ENCODE results near the gene LRP1B.

Gene LRP1B

DNA sequence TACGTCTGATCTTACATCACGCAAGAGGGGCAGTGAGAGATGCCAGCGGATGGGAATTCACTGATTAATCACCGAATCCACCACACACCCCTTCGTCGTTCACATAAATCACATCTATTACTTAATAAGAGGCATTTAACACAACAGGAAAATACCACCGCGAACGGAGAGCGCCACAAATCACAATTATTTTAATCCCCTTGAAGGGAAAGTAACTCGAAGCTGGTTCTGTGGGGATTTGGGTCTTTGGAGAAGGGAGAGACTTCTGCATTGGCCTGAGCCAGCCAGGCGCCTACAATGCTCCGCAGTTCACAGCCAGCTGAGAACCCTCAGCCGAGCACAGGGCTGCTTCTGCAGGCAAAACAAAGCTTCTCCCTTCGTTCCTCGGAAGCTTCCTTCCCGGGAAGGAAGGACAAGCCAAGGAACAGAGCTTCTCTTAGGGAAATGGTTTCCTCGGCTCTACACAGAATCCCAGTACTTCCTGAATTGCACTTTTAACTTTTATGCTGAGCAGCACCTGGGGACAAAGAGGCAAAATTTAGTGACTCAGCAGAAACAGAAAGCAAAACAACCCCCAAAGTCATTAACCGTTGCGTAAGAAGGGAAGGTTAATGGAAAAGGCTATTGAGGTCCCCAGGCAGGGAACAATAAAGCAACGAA is at the start of gene LRP1B:
TSS of gene LRP1B (minus strand) at position 7 of the 660 bp plus-strand sequence. CDS start 287 bp downstream, outside the sequence.
- no peak for DNase-seq

DNA sequence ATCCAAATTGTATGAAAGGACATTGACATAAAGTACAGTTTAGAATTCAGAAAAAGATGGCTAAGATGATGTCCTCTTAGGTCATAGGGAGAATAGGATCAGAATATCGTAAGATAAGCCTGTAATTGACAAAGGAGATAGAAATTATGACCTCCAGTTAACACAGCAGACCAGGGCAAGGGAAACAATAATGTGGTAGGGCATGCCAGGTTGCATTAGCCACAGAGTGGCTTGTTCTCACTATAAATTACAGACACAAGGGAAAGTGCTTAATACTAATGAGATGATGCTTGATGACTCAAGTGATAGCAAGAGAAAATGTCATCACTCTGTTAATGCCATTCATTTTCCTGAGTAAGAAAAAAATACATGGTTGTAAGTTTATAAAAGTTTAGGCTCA is 48.9 kb upstream of the LRP1B start:
- DNase-seq, result no peak

DNA sequence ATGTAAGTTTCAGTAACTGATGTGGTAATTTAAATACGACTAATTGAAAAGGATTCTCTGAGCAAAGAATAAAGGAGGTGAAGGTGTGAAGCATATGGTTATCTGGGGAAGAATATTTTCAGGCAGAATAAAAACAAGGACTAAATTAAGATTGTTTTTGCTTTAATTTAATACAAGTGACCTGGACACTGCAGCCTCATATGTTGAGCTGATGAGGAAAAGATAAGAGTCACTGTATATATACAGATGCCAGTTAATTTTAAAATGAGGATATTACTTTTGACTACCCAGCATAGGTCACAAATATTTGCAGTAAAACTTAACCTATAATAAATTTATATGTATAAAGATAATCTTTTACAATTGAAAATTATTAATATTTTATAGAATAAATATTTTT is 47.8 kb upstream of the LRP1B start:
- DNase-seq, result no peak

DNA sequence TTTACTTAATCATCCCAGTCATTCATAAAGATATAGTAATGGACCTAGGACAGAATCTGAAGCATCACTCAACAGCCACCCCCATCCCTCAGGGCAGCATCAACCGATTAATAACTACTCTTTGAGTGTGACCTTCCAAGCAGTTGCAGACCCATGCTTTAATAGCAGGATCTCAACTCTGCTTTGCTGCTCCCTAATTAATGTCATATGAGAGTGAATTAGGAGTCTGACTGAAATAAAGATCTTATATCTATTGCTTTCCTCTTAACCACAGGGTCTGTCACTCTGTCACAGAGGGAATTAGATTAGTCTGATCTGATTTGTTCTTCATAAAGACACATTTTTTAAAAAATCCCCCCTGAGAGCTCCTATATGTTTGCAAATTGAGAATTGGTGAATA is 46.1 kb upstream of the LRP1B start:
- DNase-seq, result no peak

DNA sequence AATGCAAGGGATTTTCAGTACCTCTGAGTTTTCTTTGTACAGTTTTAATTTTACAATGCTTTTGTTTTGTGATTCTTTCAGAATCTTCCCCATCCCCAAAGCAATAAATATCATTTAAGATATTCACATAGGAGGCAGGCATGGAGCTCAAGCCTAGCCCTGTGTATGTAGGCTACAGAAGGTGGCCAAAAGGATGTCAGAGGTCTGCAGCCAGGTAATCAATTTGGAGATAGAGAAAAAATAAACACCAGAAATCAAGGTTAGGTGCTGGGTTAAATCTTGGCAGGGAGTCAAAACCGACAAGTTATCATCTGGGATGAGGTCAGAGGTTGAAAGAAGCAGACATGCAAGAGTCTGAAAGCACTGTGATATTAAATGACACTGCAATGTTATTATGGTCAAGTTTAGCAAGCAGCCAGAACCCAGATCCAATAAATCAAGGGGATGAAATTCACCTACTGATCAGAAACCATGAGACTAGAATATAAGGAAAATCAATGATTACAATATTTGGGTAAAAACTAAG is 45.1 kb upstream of the LRP1B start:
- DNase-seq, result no peak

DNA sequence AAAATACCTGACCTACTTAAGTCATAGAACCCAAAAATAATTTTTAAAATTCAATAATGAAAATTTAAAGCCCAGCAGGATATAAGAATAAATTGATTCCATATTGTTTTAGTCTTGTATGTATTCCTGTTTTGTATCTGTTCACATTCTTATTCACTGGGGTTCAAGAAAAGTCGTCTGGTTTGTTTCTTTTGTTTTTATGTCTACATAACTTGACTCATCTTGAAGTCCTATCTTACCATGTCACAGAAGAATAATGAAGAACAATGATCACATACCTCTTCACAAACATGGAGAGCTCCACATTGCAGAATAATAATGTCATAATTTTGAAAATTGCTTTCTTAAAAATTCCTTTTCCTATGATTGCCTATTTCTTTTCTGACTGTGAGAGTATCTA is 43.4 kb upstream of the LRP1B start:
- DNase-seq, result no peak

DNA sequence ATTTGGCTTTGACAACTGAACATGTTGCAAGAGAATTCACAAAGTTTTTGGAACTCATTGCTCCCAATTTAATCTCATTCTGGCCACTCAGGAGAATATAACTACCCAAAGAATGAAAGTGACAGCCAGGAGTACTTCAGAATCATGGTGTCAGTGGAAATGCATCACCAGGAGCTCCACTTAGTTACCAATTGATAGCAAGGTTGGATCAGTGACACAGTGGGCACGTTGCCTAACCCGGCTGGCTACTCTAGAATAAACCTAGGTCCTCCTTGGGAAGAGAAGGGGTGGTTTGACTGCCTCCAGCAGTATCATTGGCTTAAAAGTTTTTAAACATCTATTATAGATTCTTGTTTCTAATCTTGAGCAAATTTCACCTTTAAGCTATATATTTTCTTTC is 40.0 kb upstream of the LRP1B start:
- no peak for DNase-seq

DNA sequence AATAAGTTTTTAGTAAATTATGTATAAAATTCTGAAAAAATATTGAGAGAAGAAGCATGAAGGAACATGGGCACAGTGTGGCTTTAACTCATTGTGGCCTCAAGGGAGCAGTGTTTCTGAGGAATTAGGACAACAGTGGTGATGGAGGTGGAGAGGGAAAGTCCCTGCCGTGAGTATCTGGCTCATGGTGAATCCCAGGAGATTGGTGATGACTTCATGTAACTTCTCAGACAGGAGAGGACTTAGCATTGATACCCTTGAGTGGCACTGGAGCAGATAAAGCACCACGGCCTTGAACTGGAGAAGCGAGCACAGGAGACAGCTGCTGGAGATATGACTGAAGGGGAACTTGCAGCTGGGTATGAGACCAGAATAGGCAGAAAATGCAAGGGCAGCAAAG is 35.0 kb upstream of the LRP1B start:
- DNase-seq, result no peak

DNA sequence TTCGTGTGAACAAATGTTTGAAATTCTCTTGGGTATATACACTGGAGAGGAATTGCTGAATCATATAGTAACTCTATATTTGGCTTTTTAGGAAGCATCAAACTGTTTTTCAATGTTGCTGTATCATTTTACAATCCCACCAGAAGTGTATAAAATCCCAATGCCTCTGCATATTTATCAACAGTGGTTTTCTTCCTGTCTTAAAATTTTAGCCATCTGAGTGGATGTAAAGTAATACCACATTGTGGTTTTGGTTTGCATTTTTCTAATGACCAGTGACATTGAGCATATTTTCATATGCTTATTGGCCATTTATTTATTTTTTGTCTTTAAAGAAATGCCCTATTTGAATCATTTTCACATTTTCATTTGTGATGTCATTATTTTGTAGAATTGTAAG is 22.8 kb upstream of the LRP1B start:
- no peak for DNase-seq

DNA sequence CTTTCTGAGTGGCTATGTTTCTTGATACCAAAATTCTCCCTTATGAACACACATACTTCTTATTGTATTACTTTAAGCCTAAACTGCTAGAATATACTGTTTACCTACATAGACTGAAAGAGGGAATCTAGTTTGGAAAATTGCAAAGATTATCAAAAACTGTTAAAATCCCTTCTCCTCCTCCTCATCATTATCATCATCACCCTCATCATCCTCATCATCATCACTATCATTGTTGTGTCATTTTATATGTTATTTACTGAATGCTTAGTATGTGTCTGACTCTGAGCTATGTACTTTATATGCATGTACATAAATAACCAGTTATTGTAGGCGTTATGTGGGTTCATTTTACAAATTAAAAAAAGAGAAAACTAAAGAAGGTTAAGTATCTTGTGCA is 19.6 kb upstream of the LRP1B start:
- DNase-seq, result no peak

DNA sequence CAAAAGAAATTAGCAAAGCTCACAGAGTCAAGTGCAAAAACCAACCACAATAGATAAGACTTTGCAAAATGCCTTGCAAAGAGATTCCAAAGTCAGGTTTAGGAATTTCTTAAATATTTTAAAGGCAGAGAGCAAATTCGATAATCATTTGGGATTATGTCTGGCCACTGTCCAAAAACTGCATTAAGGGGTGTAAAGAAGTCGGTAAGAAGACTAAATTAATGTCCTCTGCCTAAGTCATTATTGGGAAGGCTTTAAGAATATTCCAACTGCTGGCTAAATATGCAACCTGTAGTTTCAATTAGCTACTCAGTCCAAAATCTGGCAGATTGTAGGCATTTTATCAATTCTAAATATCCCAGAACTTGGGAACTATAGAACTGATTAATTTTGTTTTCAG is 13.7 kb upstream of the LRP1B start:
- DNase-seq, result no peak

DNA sequence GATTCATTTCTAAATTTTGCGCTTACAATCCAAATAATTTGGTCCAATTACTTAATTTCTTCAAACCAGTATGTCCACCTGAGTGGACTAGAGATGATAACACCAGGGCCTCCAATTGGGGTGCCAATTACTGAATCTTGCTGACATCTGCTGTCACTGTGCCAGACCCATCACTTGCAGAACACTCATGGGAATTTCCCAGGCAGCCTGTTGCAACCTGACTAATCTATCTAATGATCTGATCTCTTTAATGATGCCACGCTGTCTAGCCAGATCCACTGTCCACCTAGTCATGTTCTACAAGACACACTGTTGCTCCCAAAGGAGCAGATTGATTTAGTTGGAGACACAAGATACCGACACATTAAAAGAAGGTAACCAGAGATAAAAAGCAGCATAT is 11.8 kb upstream of the LRP1B start:
- no peak for DNase-seq

DNA sequence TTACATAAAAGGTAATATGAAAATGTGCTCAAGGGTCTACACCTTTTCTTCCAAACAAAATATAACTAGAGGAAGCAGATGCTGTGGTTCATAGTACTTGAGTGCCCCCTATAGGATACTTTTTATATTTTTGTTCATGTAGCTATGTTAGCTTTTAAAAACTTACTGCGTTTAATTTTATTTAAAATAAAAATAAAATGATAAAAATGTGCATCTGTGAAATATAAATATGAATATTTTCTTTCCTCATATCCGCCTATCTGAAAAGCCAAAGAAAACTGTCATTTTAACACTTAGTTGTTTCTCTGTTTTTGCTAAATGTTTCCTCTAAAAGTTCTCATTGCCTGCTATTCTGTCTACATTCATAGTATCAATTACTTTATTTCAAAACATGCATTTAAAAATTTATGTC is 9.6 kb upstream of the LRP1B start:
- no peak for DNase-seq

DNA sequence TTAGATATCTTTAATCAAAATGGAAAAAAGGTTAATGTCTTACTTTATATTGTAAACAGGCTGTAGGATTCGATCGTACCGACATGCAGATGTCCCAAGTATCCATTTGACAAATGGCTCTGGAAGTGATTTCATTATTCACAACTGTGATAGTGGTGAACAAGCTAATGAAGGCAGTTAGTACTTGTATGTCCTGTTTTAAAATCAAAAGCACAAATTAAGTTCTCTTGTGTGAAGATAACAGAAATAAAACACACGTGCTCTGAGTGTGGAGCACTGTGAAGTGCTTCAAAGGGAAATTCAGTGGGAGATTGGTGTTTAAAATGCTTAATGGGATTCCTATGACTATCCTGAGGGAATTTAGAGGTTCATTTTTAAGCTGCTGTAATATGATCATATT is 8.6 kb upstream of the LRP1B start:
- no peak for DNase-seq

DNA sequence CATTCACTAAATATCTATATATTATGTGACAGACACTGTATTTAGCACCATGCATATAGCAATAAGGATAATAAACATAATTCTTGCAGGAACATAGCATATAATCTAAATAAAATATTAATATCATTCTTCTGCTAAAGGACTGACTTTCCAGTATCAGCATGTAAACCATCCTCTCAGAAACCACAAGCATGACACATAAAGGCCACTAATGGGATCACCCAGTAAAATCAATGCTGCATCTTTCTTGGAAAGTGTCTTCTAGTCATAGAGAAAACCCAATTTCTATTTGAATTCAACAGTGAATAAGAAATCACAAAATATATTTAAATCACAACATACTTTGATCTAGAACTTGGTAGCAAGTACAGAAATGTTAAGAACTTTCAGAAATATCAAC is 5.8 kb upstream of the LRP1B start:
- no peak for DNase-seq

DNA sequence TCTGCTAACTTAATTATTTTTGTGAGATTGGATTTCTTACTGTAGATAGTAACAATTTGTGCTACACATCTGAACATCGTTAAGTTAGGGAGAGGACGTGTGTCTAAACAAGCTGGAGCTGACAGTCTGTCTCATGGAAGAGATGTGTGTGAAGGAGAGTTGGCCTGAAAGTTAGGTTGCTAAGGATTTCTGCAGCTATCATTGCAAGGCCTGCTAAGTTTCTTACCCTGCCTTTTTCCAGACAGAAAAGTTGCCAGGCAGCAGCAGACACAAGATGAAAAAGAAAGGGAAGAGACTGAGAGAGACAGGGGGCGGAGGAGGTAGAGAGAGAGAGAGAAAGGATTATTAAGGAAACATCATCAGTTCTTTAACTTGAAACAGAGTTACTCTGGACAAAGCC is 4.1 kb upstream of the LRP1B start:
- no peak for DNase-seq

DNA sequence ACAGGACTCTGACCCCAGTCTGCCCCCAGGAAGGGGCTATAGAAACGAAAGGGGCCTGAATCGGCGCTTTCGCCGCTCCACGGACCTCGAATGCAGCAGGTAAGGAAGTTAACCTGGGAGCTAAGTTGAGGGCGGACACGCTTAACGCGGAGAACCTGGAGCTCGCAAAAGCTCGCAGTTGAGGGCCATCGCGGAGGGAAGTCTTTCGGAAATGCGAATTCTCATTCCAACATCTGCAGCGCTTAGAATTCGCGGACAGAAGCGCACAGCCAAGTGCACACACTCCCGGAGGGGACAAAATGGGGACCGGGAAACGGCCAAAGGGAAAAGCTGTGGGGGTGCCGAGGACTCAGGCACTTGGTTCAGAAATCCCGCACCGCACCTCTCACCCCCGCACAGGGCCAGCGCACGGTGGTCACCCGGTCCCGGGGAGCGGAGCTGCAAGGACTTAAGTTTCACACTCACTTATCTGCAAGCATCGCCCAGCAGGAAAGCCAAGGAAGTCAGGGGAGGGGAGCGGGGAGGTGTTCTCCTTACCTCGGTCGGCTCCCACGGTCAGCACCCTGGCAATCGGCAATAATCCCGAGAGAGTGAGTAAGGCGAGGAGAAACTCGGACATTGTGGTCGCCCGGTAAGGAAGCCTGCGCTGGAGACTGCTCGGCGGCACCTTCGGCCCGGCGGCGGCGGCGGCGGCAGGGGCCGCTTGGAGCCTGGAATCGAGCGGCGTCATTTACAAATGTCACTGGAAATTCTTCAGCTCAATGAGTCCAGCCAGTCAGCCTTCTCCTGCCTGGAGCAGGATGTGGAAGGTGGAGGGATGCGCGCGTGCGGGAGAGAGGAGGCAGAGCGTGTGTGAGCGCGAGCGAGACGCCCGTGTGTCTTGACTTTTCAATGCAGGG is 456 bp downstream of the LRP1B start:
- DNase-seq, result no peak

DNA sequence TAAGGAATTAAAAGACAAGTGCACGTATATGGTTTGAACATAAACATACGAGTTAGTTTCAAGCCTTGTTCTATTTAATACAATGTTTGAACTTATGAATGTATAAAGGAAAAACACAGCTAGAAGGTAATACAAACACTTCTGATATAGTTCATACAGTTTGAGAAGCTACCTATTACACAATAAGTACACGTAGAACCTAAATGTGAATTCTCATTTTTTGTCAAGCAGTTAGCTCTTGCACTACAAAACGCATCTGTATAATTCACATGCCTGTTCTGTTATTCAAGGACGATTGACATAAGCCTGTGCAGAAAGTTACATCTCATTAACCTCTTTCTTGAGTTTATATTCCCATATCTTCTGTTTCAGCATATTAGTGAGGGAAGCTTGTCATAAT is 2.7 kb downstream of the LRP1B start:
- DNase-seq, result no peak

DNA sequence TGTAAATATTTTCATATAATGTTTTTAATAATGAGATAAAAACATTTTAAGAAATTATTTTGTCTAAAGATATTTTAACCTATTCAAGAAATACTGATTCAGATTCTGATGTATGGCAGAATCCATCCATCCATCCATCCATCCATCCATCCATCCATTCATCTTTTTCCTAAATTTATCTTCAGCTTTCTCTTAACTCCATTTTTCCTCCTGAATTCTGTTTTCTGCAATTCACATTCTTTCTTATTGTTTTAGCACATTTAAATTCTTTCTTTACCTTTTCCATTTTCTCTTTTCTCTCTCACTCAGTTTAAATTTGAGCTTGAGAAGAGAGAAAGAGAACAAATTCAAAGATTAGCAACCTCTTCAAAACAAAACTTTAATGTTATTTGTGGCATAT is 3.6 kb downstream of the LRP1B start:
- DNase-seq, result no peak

DNA sequence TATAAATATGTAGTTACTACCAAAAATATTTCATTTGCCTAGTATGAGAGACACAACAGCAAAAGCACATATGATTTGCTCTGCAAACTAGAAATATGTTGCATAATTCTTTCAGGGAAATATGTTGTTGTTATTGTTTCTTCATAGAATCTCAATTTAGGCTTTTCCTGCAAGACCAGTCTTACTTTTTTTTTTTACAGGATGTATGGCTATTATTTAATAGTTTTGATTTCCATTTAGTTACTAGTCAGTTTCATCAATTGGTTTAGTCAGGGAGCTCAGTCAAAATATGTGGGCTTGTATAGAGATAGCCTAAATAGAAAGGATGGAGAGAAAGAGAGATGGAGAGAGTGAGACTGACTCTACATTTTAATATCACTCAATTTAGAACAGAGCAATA is 6.1 kb downstream of the LRP1B start:
- DNase-seq, result no peak

DNA sequence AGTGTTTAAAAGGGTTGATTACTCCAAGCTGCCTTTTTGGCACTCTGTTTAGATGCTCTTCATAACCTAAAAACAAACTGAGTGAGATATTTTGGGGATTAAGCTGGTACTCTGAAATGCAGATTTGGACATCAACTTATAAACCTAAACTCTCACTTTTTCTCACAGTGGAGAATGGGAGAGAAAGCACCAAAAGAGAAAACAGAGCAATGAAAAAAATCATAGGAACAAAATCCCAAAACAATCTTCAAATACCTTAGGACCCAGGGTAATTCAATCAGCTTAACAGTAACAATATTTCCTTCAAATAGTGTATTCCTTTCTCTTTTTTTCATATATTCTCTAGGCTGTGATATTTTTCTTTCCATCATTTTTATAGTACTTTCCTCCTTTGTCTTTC is 11.5 kb downstream of the LRP1B start:
- DNase-seq, result no peak

DNA sequence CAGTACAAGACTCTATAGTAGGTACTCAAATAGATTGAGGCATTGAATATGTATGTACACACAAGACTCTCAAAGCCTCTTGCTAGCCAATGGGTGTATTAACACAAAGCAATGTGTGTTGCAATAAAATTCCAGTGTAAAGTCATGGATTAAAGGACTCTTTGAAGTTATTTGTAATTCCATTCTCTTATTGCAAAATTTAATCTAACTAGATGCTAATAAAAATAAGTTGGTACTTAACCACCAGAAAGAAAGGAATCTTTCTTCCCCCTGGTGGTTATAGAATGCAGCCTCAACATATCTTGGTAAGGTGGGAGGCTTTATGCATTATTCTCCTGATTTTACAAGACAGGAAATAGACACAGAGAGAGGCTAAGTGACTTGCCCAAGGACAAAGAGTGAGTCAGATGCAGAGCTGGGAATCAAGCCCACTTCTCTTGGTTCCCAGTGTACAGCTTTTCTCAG is 18.0 kb downstream of the LRP1B start:
- no peak for DNase-seq

DNA sequence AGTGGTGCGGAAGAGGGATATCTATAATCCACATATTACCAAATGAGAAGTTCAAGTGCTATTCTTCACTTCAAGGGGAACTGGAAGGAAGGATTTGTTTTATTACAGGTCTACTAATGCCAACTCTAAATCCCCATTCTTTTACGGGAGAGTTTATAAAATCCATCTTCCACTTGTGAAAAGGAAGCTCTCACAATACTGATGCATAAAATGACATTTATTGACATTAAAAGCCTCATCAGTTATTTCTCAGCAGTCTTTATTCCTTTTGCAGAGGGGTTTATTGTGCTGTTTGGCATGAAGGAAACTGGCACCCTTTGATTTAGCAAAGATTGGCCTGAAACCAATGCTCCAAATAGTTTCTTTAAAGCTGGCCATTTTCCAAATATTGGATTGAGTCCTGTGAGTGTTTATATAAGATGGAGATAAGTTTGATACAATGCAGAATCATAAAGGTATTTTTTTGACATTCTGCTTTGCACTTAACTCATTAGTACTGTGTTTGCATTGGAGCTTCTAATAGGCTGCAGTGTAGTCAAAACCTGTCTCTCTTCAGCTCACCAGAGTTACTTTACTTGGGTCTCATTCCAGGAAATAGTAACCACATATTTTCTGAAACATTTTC is 26.6 kb downstream of the LRP1B start:
- no peak for DNase-seq

DNA sequence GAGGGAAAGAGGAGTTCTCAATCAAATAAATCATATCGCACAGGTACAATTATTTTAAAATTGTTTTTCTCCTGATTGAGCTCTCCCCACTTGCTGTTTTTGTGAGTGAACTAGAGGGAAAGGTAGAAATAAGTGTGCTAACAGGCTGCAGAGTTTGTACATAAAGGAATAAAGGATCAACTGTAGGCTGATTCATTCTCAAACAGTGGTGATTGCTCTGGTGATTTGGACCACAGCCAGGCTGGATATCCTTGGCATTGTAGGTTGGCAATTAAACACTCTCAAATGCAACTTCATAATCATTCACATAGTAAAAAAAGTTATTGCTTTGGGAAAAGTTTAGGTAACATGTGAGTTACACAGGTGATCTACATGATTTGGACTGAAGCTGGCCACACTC is 29.8 kb downstream of the LRP1B start:
- no peak for DNase-seq

Data from CD4-positive, alpha-beta T cell treated with Interleukin-17A for 4 hours (primary cell).